ENCODE measurements around the gene CBX6.

DNA sequence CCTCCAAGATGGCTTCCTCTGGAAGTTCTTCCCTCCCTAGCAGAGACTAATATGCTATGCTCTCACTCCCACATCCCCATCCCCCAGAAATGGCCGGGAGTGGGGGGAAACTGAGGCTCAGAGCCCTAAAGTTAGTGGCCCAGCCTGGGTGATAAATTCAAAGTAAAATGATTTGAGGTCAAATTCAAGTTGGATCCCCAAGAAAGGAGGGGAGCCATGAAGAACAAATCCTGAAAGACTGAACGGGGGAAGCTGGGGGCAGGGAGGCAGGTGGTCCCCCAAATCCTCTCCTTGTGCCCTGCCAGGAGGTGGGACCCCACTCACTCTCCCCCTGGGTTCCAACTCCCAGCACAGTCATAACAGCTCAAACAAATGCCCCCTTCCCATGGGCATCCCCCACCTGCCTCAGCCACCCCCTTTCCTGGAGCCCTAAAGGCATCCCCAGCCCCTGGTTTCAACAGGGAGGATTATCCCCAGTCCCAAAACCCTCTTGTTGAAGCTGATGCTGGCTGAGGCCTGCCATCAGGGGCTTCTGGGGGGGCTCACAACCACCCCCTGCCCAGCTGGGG, 1.1 kb downstream of the CBX6 start:
- no peak for TF ChIP-seq CTCF (IDR thresholded peaks at IDR 0.05)
- TF ChIP-seq SIN3A (IDR thresholded peaks at IDR 0.05; ENCODE audit: borderline replicate concordance, insufficient read depth, low read depth, low read length), result no peak
- TF ChIP-seq POLR2AphosphoS5 (IDR thresholded peaks at IDR 0.05; ENCODE audit: low read depth, low read length), result no peak
- TF ChIP-seq REST (IDR thresholded peaks at IDR 0.05; ENCODE audit: insufficient read depth in 1 of 2, low read depth in 2 of 2, low read length in 1 of 2), result no peak
- no peak for TF ChIP-seq TCF7L2 (IDR thresholded peaks at IDR 0.05; ENCODE audit: low read depth, low read length)
